SU-DHL-6 (cell line): ENCODE data around the gene PDGFD.

ENCODE experiments used
- H2AFZ ChIP-seq: fragments of 200-600 bp; sonication (generic); 2 replicates; pipeline ENCODE4 v1.6.1; 2014; ENCODE audit warnings: low read depth, mild to moderate bottlenecking, moderate library complexity, mixed read lengths, antibody characterized with exemption, low read length; ENCODE audit not compliant: severe bottlenecking
- H3F3A ChIP-seq: fragments of 200-600 bp; shearing (Covaris generic); 2 replicates; pipeline ENCODE4 v1.6.0; 2016; ENCODE audit warnings: antibody characterized with exemption, mild to moderate bottlenecking; ENCODE audit not compliant: insufficient read depth
- H3K27ac ChIP-seq: fragments of 200-600 bp; sonication (generic); 2 replicates; pipeline ENCODE4 v1.5.1; 2016; ENCODE audit warnings: low read depth, mild to moderate bottlenecking, low read length, moderate library complexity, mixed read lengths
- H3K27me3 ChIP-seq: fragments of 200-600 bp; sonication (generic), shearing (Covaris generic); 2 replicates; pipeline ENCODE4 v1.6.0; 2014; ENCODE audit warnings: mild to moderate bottlenecking, low read length
- H3K36me3 ChIP-seq: fragments of 200-600 bp; sonication (generic); 2 replicates; pipeline ENCODE4 v1.6.1; 2014; ENCODE audit warnings: mild to moderate bottlenecking, low read length, mixed read lengths
- H3K4me2 ChIP-seq: fragments of 300-600, 200-600 bp; shearing (Covaris generic), sonication (generic); 2 replicates; pipeline ENCODE4 v1.6.0; 2014; ENCODE audit warnings: low read length, low read depth, mild to moderate bottlenecking; ENCODE audit not compliant: poor library complexity, severe bottlenecking
- H3K4me3 ChIP-seq: fragments of 200-600 bp; sonication (generic); 2 replicates; pipeline ENCODE4 v1.5.1; 2014; ENCODE audit warnings: antibody characterized with exemption, low read length, mild to moderate bottlenecking, mixed read lengths; ENCODE audit not compliant: insufficient read depth, poor library complexity, severe bottlenecking
- H3K79me2 ChIP-seq: fragments of 200-600 bp; sonication (generic); 2 replicates; pipeline ENCODE4 v1.6.1; 2014; ENCODE audit warnings: mild to moderate bottlenecking, low read length, moderate library complexity; ENCODE audit not compliant: insufficient read depth
- H3K9ac ChIP-seq: fragments of 200-600 bp; sonication (generic); 2 replicates; pipeline ENCODE4 v1.7.0; 2014; ENCODE audit warnings: mild to moderate bottlenecking, low read length
- H3K9me2 ChIP-seq: fragments of 200-600 bp; sonication (generic); replicated peaks from 2 replicates; pipeline ENCODE4 v1.6.1; 2014; ENCODE audit warnings: low read length; ENCODE audit not compliant: insufficient read depth
- H3K9me3 ChIP-seq: fragments of 200-600 bp; sonication (generic); 2 replicates; pipeline ENCODE4 v1.6.1; 2014; ENCODE audit warnings: low read length, mixed read lengths; ENCODE audit not compliant: insufficient read depth
- H4K20me1 ChIP-seq: fragments of 200-600 bp; sonication (generic); 2 replicates; pipeline ENCODE4 v1.6.1; 2014; ENCODE audit warnings: low read depth, mild to moderate bottlenecking, antibody characterized with exemption, low read length, moderate library complexity, mixed read lengths
- CTCF ChIP-seq: fragments of 200-600 bp; sonication (generic); IDR thresholded peaks from one replicate; pipeline ENCODE4 v1.5.1; 2017; ENCODE audit warnings: antibody characterized with exemption, mild to moderate bottlenecking, low read length, moderate library complexity; ENCODE audit not compliant: insufficient read depth, poor library complexity, severe bottlenecking
- EZH2phosphoT487 ChIP-seq: fragments of 200-600 bp; sonication (generic), shearing (Covaris generic); conservative IDR thresholded peaks from 2 replicates; pipeline ENCODE4 v1.6.1; 2018; ENCODE audit warnings: mild to moderate bottlenecking, antibody characterized with exemption, low read length, moderate library complexity, mixed read lengths

Gene PDGFD

GRCh38 chr11:104055596-104055995 is 108.4 kb downstream of the PDGFD start:
- no peak overlapping the region for H3K4me2 ChIP-seq
- no peaks in the 10 kb centered on the region for H4K20me1 ChIP-seq
- no peaks in the 10 kb centered on the region for H3F3A ChIP-seq
- TF ChIP-seq CTCF, result no peak
- H3K9me3 ChIP-seq, result no peaks in the 10 kb centered on the region
- H3K79me2 ChIP-seq, result no peaks in the 10 kb centered on the region; the same call in 1 of the 2 replicates
- no peaks in the 10 kb centered on the region for H3K27me3 ChIP-seq
- no peak overlapping the region for H3K27ac ChIP-seq
- no peak overlapping the region for H3K4me3 ChIP-seq
- no peak overlapping the region for H2AFZ ChIP-seq
- no peak overlapping the region for H3K9ac ChIP-seq
- no peaks in the 10 kb centered on the region for H3K36me3 ChIP-seq
- no peaks in the 10 kb centered on the region for H3K9me2 ChIP-seq

GRCh38 chr11:104054911-104055529 is 108.9 kb downstream of the PDGFD start:
- no peaks in the 10 kb centered on the region for H3K36me3 ChIP-seq
- H3K79me2 ChIP-seq, result no peaks in the 10 kb centered on the region; the same call in 1 of the 2 replicates
- TF ChIP-seq CTCF, result no peak
- no peak for TF ChIP-seq EZH2phosphoT487
- no peak overlapping the region for H3K4me3 ChIP-seq
- no peaks in the 10 kb centered on the region for H3F3A ChIP-seq
- H4K20me1 ChIP-seq, result no peaks in the 10 kb centered on the region
- no peak overlapping the region for H3K4me2 ChIP-seq
- no peak overlapping the region for H3K27ac ChIP-seq
- no peak overlapping the region for H2AFZ ChIP-seq
- H3K9ac ChIP-seq, result no peak overlapping the region
- no peaks in the 10 kb centered on the region for H3K27me3 ChIP-seq
- no peaks in the 10 kb centered on the region for H3K9me2 ChIP-seq
- H3K9me3 ChIP-seq, result no peaks in the 10 kb centered on the region

GRCh38 chr11:104053743-104054478 is 110.0 kb downstream of the PDGFD start:
- H3K4me3 ChIP-seq, result no peak overlapping the region
- H3K9me2 ChIP-seq, result no peaks in the 10 kb centered on the region
- no peaks in the 10 kb centered on the region for H3K27me3 ChIP-seq
- no peaks in the 10 kb centered on the region for H3K36me3 ChIP-seq
- no peak overlapping the region for H3K4me2 ChIP-seq
- no peaks in the 10 kb centered on the region; the same call in 1 of the 2 replicates for H3K79me2 ChIP-seq
- no peaks in the 10 kb centered on the region for H3F3A ChIP-seq
- TF ChIP-seq EZH2phosphoT487 (no peak), CTCF (no peak)
- H2AFZ ChIP-seq, result no peak overlapping the region
- H3K9ac ChIP-seq, result no peak overlapping the region
- H3K27ac ChIP-seq, result no peak overlapping the region
- H4K20me1 ChIP-seq, result no peaks in the 10 kb centered on the region
- H3K9me3 ChIP-seq, result no peaks in the 10 kb centered on the region
